HepG2 (cell line): Measurements from ENCODE around the gene VPREB1. TPM values are rescaled to one million over a fixed set of nuclear protein-coding genes. Genes with fewer than 3 reads are reported as not detected.
"Not testable (repeated sequence)": the region's sequence is repeated elsewhere in the genome, so short reads cannot be mapped to it uniquely, and the experiment has no call there.

Source experiments
- ATAC-seq: fragments of 200-7000 bp; cut with Tn5 transposase; 3 replicates; pipeline ENCODE4 v1.9.1; 2020; ENCODE audit warnings: mild to moderate bottlenecking, moderate library complexity
- BruUV-seq: library from RNA; stranded (reverse); fragments of 400-500 nt; replicated peaks from 2 replicates; lab custom pipeline; 2021; lab: Mats Ljungman, UMichigan
- CTCF ChIA-PET: fragments of 300-600 bp; formaldehyde crosslinking; extraction: SDS; loops from one replicate; lab custom pipeline; 2021; ENCODE audit warnings: low total read pairs, inconsistent platforms, low intra/inter-chr PET ratio; lab: Yijun Ruan, JAX
- POLR2A ChIA-PET: fragments of 350-600 bp; sonication (Branson Sonifier 250); formaldehyde crosslinking; loops from one replicate; lab custom pipeline; 2020; ENCODE audit warnings: antibody characterized with exemption, inconsistent platforms; lab: Yijun Ruan, JAX
- DNase-seq: peaks from one replicate; pipeline ENCODE4 v3.0.0-alpha.2; 2015; ENCODE audit warnings: low spot score
- FAIRE-seq: peaks from 3 replicates; lab custom pipeline; 2011; peaks lifted over from hg19 to GRCh38; lab: Jason Lieb, UNC
- H2AFZ ChIP-seq: one replicate; pipeline ENCODE4 v1.6.1; 2011; ENCODE audit warnings: low read length, inconsistent platforms
- H3K27ac ChIP-seq: fragments of 300-600 bp; 3 replicates; pipeline ENCODE4 v1.8.0; 2011; ENCODE audit warnings: mixed run types, mild to moderate bottlenecking, mixed read lengths, low read length, inconsistent platforms; ENCODE audit not compliant: insufficient read depth; ENCODE audit errors: extremely low read length
- H3K27me3 ChIP-seq, 2 experiments: fragments of 200-600 bp in 1 of 2; 2 replicates in 1 of 2; 3 replicates in 1 of 2; pipeline versions ENCODE4 v1.6.0 to v1.8.0; 2011; ENCODE audit warnings: low read length in 2 of 2, mild to moderate bottlenecking in 2 of 2, moderate library complexity in 2 of 2, inconsistent platforms in 1 of 2; ENCODE audit not compliant: insufficient read depth in 2 of 2, control insufficient read depth in 1 of 2
- H3K36me3 ChIP-seq, 2 experiments: fragments of 200-600 bp in 1 of 2; replicated peaks in 1 of 2; 2 replicates in 1 of 2; 3 replicates in 1 of 2; pipeline versions ENCODE4 v1.5.1 to v1.8.0; 2011; ENCODE audit warnings: low read length in 2 of 2, inconsistent platforms in 1 of 2; ENCODE audit not compliant: insufficient read depth in 2 of 2, control insufficient read depth in 1 of 2
- H3K4me1 ChIP-seq: 2 replicates; pipeline ENCODE4 v1.5.1; 2012; ENCODE audit warnings: low read length, inconsistent platforms; ENCODE audit not compliant: insufficient read depth
- H3K4me2 ChIP-seq: 2 replicates; pipeline ENCODE4 v1.6.0; 2011; ENCODE audit warnings: low read depth, low read length, inconsistent platforms
- H3K4me3 ChIP-seq, 3 experiments: fragments of 200-600 bp in 1 of 3; sonication (generic), shearing (Covaris generic) in 1 of 3; replicated peaks in 1 of 3; 2 replicates each; pipeline ENCODE4 v1.5.1; 2011 to 2016; ENCODE audit warnings: low read length in 3 of 3, inconsistent platforms in 2 of 3, low read depth in 2 of 3, mild to moderate bottlenecking in 2 of 3, control low read depth in 1 of 3, mixed read lengths in 1 of 3; ENCODE audit not compliant: insufficient read depth in 1 of 3
- H3K79me2 ChIP-seq: one replicate; pipeline ENCODE4 v1.6.1; 2011; ENCODE audit warnings: low read length, inconsistent platforms; ENCODE audit not compliant: insufficient read depth
- H3K9ac ChIP-seq: 2 replicates; pipeline ENCODE4 v1.6.0; 2011; ENCODE audit warnings: mild to moderate bottlenecking, low read depth, low read length, inconsistent platforms; ENCODE audit not compliant: insufficient read depth
- H3K9me3 ChIP-seq: 2 replicates; pipeline ENCODE4 v1.5.1; 2012; ENCODE audit warnings: mild to moderate bottlenecking, low read length
- H4K20me1 ChIP-seq: 2 replicates; pipeline ENCODE4 v1.6.0; 2011; ENCODE audit warnings: inconsistent platforms, mild to moderate bottlenecking, low read length, moderate library complexity; ENCODE audit not compliant: insufficient read depth
- AHR ChIP-seq: IDR thresholded peaks from 2 replicates; pipeline ENCODE4 v1.6.1; 2018; ENCODE audit warnings: missing genetic modification reagents, missing compliant biosample characterization
- ASH2L ChIP-seq: fragments of 300-600, 200-600 bp; sonication (generic); IDR thresholded peaks from 2 replicates; pipeline ENCODE4 v1.7.0; 2017; ENCODE audit warnings: low read depth, mild to moderate bottlenecking, moderate library complexity, mixed read lengths, low read length; ENCODE audit not compliant: insufficient read length
- HOXA9 ChIP-seq: sonication (generic); formaldehyde crosslinking; IDR thresholded peaks from 2 replicates; pipeline ENCODE4 v1.8.1; 2022; ENCODE audit warnings: missing genetic modification reagents, mild to moderate bottlenecking, moderate library complexity, borderline replicate concordance
- SMAD3 ChIP-seq: sonication (generic); formaldehyde crosslinking; IDR thresholded peaks from 2 replicates; pipeline ENCODE4 v1.4.0; 2020; ENCODE audit warnings: missing genetic modification reagents
- SOX13 ChIP-seq, 3 experiments: fragments of 450-650 bp in 1 of 3; sonication (generic) in 1 of 3; formaldehyde crosslinking in 1 of 3; IDR thresholded peaks in 2 of 3; conservative IDR thresholded peaks in 1 of 3; 2 replicates each; pipeline versions ENCODE4 v1.5.0 to v1.6.1; 2016 to 2020; ENCODE audit warnings: antibody characterized with exemption in 1 of 3, mild to moderate bottlenecking in 1 of 3, missing compliant biosample characterization in 1 of 3, missing genetic modification reagents in 1 of 3, moderate library complexity in 1 of 3
- ZNF44 ChIP-seq: sonication (generic); formaldehyde crosslinking; IDR thresholded peaks from 2 replicates; pipeline ENCODE4 v1.5.1; 2020; ENCODE audit warnings: mild to moderate bottlenecking, missing genetic modification reagents
- ZNF749 ChIP-seq: sonication (generic); formaldehyde crosslinking; IDR thresholded peaks from 2 replicates; pipeline ENCODE4 v1.8.0; 2022; ENCODE audit warnings: mild to moderate bottlenecking, missing genetic modification reagents, moderate library complexity, borderline replicate concordance
- whole genome bisulfite sequencing: methylation state at CpG from one replicate; pipeline ENCODE4 v1.1.6; 2017; ENCODE audit warnings: low lambda C conversion rate; 5-methylcytosine and 5-hydroxymethylcytosine counted together
- in situ Hi-C: cut with HindIII; loops from 2 replicates; pipeline ENCODE4 v1.10.0; 2017; ENCODE audit warnings: low pct_unique_long_range_greater_than_20kb; ENCODE audit not compliant: extremely low pct_ligation_motif_present
- intact Hi-C: fragments of 100-400 bp; cut with micrococcal nuclease; formaldehyde crosslinking; loops from one replicate; pipeline ENCODE4 v1.10.0; 2022; ENCODE audit not compliant: unreplicated experiment
- polyA plus RNA-seq, 8 experiments: library from polyadenylated mRNA; depleted of rRNA in 3 of 8; stranded (reverse) in 7 of 8; unstranded in 1 of 8; fragments of >200 nt; fragmentation: Illumina TruSeq in 4 of 8; extraction: Trizol in 4 of 8; gene quantifications; 2 replicates each; pipeline versions ENCODE4 v1.2.1 to v1.2.3, GENCODE V29; 2011 to 2016; ENCODE audit warnings: low read depth in 4 of 8, missing spikeins in 1 of 8, mixed read lengths in 1 of 8; ENCODE audit not compliant: insufficient read depth in 1 of 8
- total RNA-seq, 5 experiments: library from RNA; depleted of rRNA; stranded (reverse); fragments of >200 nt; fragmentation: Illumina TruSeq; extraction: Trizol; gene quantifications; 2 replicates each; pipeline ENCODE4 v1.2.3, GENCODE V29; 2016; ENCODE audit warnings: low read depth in 1 of 5
- TF ChIP-seq, protein P1 (sequence below): sonication (generic); formaldehyde crosslinking; conservative IDR thresholded peaks from 2 replicates; pipeline ENCODE4 v1.5.0; 2020; ENCODE audit warnings: missing genetic modification reagents
- TF ChIP-seq, protein P2 (sequence below): sonication (generic); formaldehyde crosslinking; IDR thresholded peaks from 2 replicates; pipeline ENCODE4 v1.9.0; 2021; ENCODE audit warnings: missing genetic modification reagents, borderline replicate concordance
- TF ChIP-seq, protein P3 (sequence below): sonication (generic); formaldehyde crosslinking; conservative IDR thresholded peaks from 2 replicates; pipeline ENCODE4 v1.8.0; 2022; ENCODE audit warnings: low read depth, missing genetic modification reagents

Gene VPREB1
- total and polyA plus RNA-seq, 2 of the 13 experiments (the other 11 are each of a cell fraction or from before 2014, with no cell fraction given) = not detected

DNA sequence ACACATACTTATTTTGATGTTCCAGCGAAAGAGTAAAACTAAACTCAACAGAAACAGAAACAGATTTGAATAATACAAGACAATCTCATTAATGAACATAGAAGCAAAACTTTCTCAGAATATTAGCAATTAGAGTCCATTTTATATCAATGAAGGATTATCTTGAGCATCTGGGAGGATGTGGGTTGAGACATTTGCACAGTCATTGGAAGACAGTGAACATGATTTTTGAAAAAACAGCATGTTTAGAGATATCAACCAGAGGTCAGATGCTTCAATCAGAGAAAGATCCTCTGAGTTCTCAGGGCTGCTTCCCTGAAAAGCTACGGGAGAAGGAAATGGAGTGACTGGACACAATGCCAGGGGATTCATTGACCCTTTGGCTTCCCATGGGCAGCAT, 35.9 kb upstream of the VPREB1 start:
- ATAC-seq = no peak
- in situ Hi-C loops = loop anchor here (25.0 kb wide), 1 partner anchor 129 kb away; no protein-coding TSS in a partner anchor
- POLR2A ChIA-PET = no interaction called here

DNA sequence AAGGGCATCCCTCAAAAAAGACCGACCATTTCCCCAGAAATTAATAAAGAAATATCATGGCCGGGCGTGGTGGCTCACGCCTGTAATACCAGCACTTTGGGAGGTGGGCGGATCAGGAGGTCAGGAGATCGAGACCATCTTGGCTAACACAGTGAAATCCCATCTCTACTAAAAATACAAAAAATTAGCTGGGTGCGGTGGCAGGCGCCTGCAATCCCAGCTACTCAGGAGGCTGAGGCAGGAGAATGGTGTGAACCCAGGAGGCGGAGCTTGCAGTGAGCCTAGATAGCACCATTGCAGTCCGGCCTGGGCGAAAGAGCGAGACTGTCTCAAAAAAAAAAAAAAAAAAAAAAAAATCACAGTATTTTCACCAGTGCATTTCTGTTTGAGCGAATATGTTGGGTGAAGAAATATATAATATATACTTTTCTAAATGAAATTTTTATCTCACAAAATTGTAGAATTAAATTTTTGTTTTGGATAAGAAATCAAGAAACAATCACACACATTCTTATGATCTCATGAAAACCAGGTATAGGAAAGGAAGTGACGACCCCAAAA, 35.4 kb upstream of the VPREB1 start:
- H4K20me1 ChIP-seq, CTCF ChIA-PET, FAIRE-seq, H3K27ac ChIP-seq, H3K36me3 ChIP-seq, H3K9ac ChIP-seq, BruUV-seq, H2AFZ ChIP-seq, H3K4me1 ChIP-seq, POLR2A ChIA-PET, H3K4me2 ChIP-seq, H3K9me3 ChIP-seq, ATAC-seq, H3K4me3 ChIP-seq, DNase-seq, H3K79me2 ChIP-seq, intact Hi-C loops: not testable (repeated sequence)
- in situ Hi-C loops = loop anchor here (25.0 kb wide), 1 partner anchor 128 kb away; no protein-coding TSS in a partner anchor
- peaks cover 0 to 10% of the 10 kb centered on the region in 2 experiments; a peak in 1 of 5 replicates for H3K27me3 ChIP-seq
- WGBS = 69% methylated on average over 14 of the region's 14 CpGs

More for the DNA sequence above, 35.9 kb upstream of the VPREB1 start:
- Histone ChIP-seq H3K9me3 (no peaks in the 10 kb centered on the region), H3K27me3 (peaks cover 0 to 10% of the 10 kb centered on the region in 2 experiments; a peak in 1 of 5 replicates), H3K9ac (no peak overlapping the region), H3K4me1 (no peaks in the 10 kb centered on the region), H3K4me3 (no peak overlapping the region), H3K4me2 (no peak overlapping the region), H3K27ac (no peak overlapping the region), H3K79me2 (no peaks in the 10 kb centered on the region), H2AFZ (no peak overlapping the region), H3K36me3 (no peaks in the 10 kb centered on the region), H4K20me1 (no peaks in the 10 kb centered on the region)
- no peak for DNase-seq
- no peak for FAIRE-seq
- no TSS peak for BruUV-seq
- intact Hi-C loops = loop anchor here (1.0 kb wide), 1 partner anchor 114 kb away; no protein-coding TSS in a partner anchor
- CTCF ChIA-PET = interaction anchor here (1.9 to 2.8 kb wide), 2 partner anchors 27 to 113 kb away, joined by 8 to 24 read pairs; no protein-coding TSS in a partner anchor
- no peak for TF ChIP-seq AHR
- TF ChIP-seq, protein P1, sequence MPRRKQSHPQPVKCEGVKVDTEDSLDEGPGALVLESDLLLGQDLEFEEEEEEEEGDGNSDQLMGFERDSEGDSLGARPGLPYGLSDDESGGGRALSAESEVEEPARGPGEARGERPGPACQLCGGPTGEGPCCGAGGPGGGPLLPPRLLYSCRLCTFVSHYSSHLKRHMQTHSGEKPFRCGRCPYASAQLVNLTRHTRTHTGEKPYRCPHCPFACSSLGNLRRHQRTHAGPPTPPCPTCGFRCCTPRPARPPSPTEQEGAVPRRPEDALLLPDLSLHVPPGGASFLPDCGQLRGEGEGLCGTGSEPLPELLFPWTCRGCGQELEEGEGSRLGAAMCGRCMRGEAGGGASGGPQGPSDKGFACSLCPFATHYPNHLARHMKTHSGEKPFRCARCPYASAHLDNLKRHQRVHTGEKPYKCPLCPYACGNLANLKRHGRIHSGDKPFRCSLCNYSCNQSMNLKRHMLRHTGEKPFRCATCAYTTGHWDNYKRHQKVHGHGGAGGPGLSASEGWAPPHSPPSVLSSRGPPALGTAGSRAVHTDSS (CRISPR knock-in tag) = no peak
- TF ChIP-seq SMAD3 (CRISPR knock-in tag) = no peak
- TF ChIP-seq HOXA9 (CRISPR knock-in tag) = no peak
- TF ChIP-seq SOX13 (IDR thresholded peaks at IDR 0.05) = no peak
- TF ChIP-seq SOX13 (CRISPR knock-in tag; conservative IDR thresholded peaks at IDR 0.05 in 1 of 2, IDR thresholded peaks at IDR 0.05 in 1 of 2) = no peak
- no peak for TF ChIP-seq ZNF44
- TF ChIP-seq, protein P2, sequence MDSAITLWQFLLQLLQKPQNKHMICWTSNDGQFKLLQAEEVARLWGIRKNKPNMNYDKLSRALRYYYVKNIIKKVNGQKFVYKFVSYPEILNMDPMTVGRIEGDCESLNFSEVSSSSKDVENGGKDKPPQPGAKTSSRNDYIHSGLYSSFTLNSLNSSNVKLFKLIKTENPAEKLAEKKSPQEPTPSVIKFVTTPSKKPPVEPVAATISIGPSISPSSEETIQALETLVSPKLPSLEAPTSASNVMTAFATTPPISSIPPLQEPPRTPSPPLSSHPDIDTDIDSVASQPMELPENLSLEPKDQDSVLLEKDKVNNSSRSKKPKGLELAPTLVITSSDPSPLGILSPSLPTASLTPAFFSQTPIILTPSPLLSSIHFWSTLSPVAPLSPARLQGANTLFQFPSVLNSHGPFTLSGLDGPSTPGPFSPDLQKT (CRISPR knock-in tag) = no peak
- no peak for TF ChIP-seq ASH2L
- TF ChIP-seq, protein P3, sequence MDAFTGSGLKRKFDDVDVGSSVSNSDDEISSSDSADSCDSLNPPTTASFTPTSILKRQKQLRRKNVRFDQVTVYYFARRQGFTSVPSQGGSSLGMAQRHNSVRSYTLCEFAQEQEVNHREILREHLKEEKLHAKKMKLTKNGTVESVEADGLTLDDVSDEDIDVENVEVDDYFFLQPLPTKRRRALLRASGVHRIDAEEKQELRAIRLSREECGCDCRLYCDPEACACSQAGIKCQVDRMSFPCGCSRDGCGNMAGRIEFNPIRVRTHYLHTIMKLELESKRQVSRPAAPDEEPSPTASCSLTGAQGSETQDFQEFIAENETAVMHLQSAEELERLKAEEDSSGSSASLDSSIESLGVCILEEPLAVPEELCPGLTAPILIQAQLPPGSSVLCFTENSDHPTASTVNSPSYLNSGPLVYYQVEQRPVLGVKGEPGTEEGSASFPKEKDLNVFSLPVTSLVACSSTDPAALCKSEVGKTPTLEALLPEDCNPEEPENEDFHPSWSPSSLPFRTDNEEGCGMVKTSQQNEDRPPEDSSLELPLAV = no peak
- no peak for TF ChIP-seq ZNF749 (CRISPR knock-in tag)
- 44% methylated on average over 2 of the region's 2 CpGs for WGBS
